Glutamatergic neuron (in vitro differentiated cells): ENCODE data around the gene RNF123. TPM values are rescaled to one million over a fixed set of nuclear protein-coding genes. Genes with fewer than 3 reads are reported as not detected.

Experiments
- DNase-seq: peaks from one replicate; pipeline ENCODE4 v3.0.0; 2022
- H3K27ac Mint-ChIP-seq: one replicate; pipeline ENCODE4 v1.8.0; 2020; ENCODE audit warnings: mild to moderate bottlenecking, mixed read lengths, inconsistent platforms; ENCODE audit not compliant: unreplicated experiment
- H3K27me3 Mint-ChIP-seq: one replicate; pipeline ENCODE4 v1.8.0; 2020; ENCODE audit warnings: mild to moderate bottlenecking, moderate library complexity, mixed read lengths, inconsistent platforms; ENCODE audit not compliant: unreplicated experiment
- H3K36me3 Mint-ChIP-seq: one replicate; pipeline ENCODE4 v1.8.0; 2020; ENCODE audit warnings: mild to moderate bottlenecking, mixed read lengths, inconsistent platforms; ENCODE audit not compliant: unreplicated experiment
- H3K4me1 Mint-ChIP-seq: one replicate; pipeline ENCODE4 v1.8.0; 2020; ENCODE audit warnings: mild to moderate bottlenecking, low read depth, mixed read lengths, inconsistent platforms; ENCODE audit not compliant: unreplicated experiment
- H3K4me3 Mint-ChIP-seq: one replicate; pipeline ENCODE4 v1.8.0; 2020; ENCODE audit warnings: mild to moderate bottlenecking, mixed read lengths, inconsistent platforms; ENCODE audit not compliant: unreplicated experiment
- H3K9me3 Mint-ChIP-seq: one replicate; pipeline ENCODE4 v1.8.0; 2020; ENCODE audit warnings: mild to moderate bottlenecking, moderate library complexity, mixed read lengths, inconsistent platforms; ENCODE audit not compliant: unreplicated experiment
- CTCF ChIP-seq: fragments of 200-600 bp; sonication (generic); IDR thresholded peaks from one replicate; pipeline ENCODE4 v1.5.0; 2021; ENCODE audit not compliant: partially characterized antibody, unreplicated experiment
- total RNA-seq: library from RNA; stranded (reverse); fragmentation: NEBNext Ultra II Directional; extraction: Animal tissue kit (Norgen Biotek cat#: 25700); gene quantifications from one replicate; pipeline ENCODE4 v1.2.1, GENCODE V29; 2021; ENCODE audit not compliant: unreplicated experiment

RNF123 gene
- total RNA-seq, 1 donor from 2014 or later = 56.6 TPM

GRCh38 chr3:49716169-49716568 is 26.8 kb downstream of the RNF123 start:
- H3K4me3 Mint-ChIP-seq = no peak overlapping the region
- no peaks in the 10 kb centered on the region for H3K36me3 Mint-ChIP-seq
- H3K4me1 Mint-ChIP-seq = peaks cover 9% of the 10 kb centered on the region
- no peak overlapping the region for H3K27ac Mint-ChIP-seq
- no peak for TF ChIP-seq CTCF
- DNase-seq = no peak
- peaks cover 16% of the 10 kb centered on the region for H3K9me3 Mint-ChIP-seq
- peaks cover 24% of the 10 kb centered on the region for H3K27me3 Mint-ChIP-seq

DNA sequence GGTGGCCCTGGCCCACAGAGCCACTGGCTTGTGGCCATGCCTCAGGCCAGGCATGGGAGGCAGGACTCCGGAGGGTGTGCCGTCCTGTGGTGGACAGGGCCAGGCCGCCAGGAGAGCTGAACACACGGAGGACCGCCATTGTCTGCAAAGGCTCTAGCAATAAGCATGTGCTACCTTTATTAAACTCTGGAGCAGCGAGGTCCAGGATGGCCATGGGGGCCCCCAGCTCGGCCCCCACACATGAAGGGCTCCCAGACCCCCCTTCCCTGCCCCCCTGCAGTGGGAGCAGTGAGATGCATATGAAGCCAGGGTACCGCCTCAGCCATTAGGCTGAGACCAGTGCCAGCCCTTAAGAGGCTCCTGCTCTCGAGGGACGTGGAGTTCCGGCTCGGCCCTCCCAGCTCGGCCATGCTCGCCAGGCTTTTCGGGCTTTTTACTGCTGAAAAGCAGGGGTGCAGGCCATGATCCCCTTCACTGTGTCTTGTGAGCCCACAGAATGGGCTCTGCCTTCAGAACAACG is 27.4 kb downstream of the RNF123 start:
- peaks cover 16% of the 10 kb centered on the region for H3K9me3 Mint-ChIP-seq
- no peak for TF ChIP-seq CTCF
- no peak for DNase-seq
- H3K27me3 Mint-ChIP-seq = peaks cover 21% of the 10 kb centered on the region
- peaks cover 9% of the 10 kb centered on the region for H3K4me1 Mint-ChIP-seq
- H3K27ac Mint-ChIP-seq = no peak overlapping the region
- H3K36me3 Mint-ChIP-seq = no peaks in the 10 kb centered on the region
- H3K4me3 Mint-ChIP-seq = no peak overlapping the region

DNA sequence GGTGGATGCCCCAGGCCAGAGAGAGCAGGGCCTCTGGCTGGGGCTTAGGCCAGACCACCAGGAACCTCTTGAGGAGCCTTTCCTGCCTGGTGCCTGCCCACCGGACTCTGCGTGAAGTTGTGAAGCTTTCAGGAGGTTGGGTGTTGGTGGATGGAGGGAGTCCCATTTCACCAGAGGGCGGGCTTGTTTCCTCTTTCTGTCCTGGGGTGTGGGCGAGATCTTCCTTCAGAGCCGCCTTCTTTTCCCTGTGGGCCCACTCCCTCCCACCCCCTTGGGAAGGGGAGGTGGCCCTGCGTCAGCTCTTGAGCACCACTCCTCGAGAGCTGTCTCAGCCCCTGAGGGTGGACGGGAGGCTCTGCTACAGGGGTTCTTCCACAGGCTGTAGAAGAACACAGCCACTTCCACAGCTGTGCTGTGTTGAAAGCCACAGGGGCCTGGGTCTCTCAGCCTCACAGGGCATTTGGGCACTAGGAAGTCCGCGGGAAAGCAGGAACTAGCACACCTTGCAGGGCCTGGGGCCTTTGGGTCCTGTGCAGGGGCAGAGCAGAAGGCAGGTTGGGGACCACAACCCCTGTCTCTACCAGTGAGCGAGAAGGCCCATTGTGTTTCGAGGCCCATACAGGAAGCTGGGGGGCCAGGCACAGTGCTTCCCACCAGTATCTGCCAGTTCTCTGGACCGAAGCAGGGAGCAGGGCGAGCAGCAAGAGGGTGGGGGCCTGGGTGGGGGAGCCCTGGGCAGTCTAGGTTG is 28.0 kb downstream of the RNF123 start:
- TF ChIP-seq CTCF = no peak
- Mint-ChIP-seq H3K4me1 (peaks cover 9% of the 10 kb centered on the region), H3K27ac (peak overlapping the region; percentile 22), H3K36me3 (no peaks in the 10 kb centered on the region), H3K27me3 (peaks cover 20% of the 10 kb centered on the region), H3K9me3 (peaks cover 15% of the 10 kb centered on the region), H3K4me3 (no peak overlapping the region)
- DNase-seq = no peak

- Mint-ChIP-seq H3K9me3 (peaks cover 16% of the 10 kb centered on the region), H3K4me1 (peaks cover 9% of the 10 kb centered on the region), H3K27me3 (peaks cover 20% of the 10 kb centered on the region), H3K4me3 (peak overlapping the region; percentile 87), H3K36me3 (no peaks in the 10 kb centered on the region), H3K27ac (peak overlapping the region; percentile 92)
- TF ChIP-seq CTCF = no peak
- no peak for DNase-seq
These were observed 28.9 kb downstream of the RNF123 start for GRCh38 chr3:49717959-49718857.
